Measurements from ENCODE around the gene NFIB. TPM values are rescaled to one million over a fixed set of nuclear protein-coding genes. Genes with fewer than 3 reads are reported as not detected.
A peak's percentile ranks its signal among the peaks of the same experiment; 100 is the strongest.

NFIB gene
- total and polyA plus RNA-seq, 2 experiments from 2014 or later: 15.2 to 27.3 TPM

DNA sequence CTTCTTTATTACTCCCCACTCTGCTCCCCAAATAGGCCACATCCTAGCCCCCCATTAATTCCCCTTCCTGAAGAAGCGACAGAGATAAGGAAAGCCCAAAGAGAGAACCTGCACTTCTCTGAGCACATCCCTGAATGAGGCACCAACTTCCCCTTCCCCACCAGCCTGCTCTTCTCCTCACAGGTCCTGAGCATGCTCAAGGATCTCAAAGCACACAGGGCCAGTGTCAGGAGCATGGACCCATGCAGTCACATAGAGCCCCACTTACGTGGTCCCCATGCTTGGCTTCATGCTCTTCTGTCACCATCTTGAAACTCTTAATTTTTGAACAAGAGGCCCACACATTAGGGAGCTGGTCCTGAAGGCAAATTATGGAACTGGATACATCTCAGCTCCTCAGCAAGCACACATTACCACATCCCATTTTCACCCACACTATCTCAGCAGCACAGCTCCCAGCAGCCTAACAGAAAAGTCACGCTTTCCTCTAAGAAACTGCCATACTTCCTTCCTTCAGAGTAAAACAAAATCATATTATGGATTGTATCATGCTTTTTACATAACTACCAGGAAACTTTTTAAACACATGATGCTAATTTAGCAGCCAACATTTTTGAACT, 99.8 kb downstream of the NFIB start:
- DNase-seq (ENCODE audit: low spot score): no peak
- WGBS (ENCODE audit: low lambda C conversion rate, missing lambda C conversion rate): 95% methylated on average over 3 of the region's 3 CpGs
- no peak overlapping the region for H2AFZ ChIP-seq
- H3K27ac ChIP-seq: no peak overlapping the region
- H3K9me2 ChIP-seq (replicated peaks; ENCODE audit: insufficient read depth): no peaks in the 10 kb centered on the region
- H4K20me1 ChIP-seq (ENCODE audit: insufficient read depth, poor library complexity, severe bottlenecking): peaks cover 25% of the 10 kb centered on the region
- no peak overlapping the region for H3K4me2 ChIP-seq
- TF ChIP-seq EZH2 (IDR thresholded peaks at IDR 0.05; ENCODE audit: borderline replicate concordance) (no peak), EZH2phosphoT487 (IDR thresholded peaks at IDR 0.05; ENCODE audit: low read depth, severe bottlenecking, unreplicated experiment) (no peak)
- TF ChIP-seq, protein P1, sequence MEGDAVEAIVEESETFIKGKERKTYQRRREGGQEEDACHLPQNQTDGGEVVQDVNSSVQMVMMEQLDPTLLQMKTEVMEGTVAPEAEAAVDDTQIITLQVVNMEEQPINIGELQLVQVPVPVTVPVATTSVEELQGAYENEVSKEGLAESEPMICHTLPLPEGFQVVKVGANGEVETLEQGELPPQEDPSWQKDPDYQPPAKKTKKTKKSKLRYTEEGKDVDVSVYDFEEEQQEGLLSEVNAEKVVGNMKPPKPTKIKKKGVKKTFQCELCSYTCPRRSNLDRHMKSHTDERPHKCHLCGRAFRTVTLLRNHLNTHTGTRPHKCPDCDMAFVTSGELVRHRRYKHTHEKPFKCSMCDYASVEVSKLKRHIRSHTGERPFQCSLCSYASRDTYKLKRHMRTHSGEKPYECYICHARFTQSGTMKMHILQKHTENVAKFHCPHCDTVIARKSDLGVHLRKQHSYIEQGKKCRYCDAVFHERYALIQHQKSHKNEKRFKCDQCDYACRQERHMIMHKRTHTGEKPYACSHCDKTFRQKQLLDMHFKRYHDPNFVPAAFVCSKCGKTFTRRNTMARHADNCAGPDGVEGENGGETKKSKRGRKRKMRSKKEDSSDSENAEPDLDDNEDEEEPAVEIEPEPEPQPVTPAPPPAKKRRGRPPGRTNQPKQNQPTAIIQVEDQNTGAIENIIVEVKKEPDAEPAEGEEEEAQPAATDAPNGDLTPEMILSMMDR (IDR thresholded peaks at IDR 0.05; ENCODE audit: poor library complexity): no peak
- H3K79me2 ChIP-seq: peaks cover 53% of the 10 kb centered on the region
- no peak overlapping the region for H3K4me3 ChIP-seq
- H3K27me3 ChIP-seq: no peaks in the 10 kb centered on the region
- no peaks in the 10 kb centered on the region for H3K36me3 ChIP-seq (replicated peaks; ENCODE audit: insufficient read depth, low read depth)
- H3K4me1 ChIP-seq (ENCODE audit: insufficient read depth): peaks cover under 1% of the 10 kb centered on the region
- no peaks in the 10 kb centered on the region for H3K9me3 ChIP-seq (ENCODE audit: low read depth)

DNA sequence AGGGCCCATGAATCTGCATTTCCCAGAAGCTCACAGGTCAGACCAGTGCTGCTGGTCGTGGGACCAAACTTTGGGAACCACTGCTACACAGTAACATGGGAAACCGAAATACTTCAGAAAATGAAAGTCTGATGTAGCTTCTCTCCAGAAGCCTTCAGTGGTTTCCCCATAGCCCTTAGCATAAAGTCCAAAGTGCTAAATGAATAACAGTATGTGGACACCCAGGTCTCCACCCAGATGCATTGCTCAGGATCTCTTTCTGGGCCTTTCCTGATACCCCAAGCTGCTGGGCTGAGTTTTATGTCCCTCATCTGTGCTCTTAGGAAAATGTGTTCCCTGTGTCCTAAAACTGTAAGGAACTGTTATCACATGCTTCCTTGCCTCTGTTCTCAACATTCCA, 100.4 kb downstream of the NFIB start:
- Histone ChIP-seq H3K4me3 (no peak overlapping the region), H3K36me3 (replicated peaks; ENCODE audit: insufficient read depth, low read depth) (no peaks in the 10 kb centered on the region), H2AFZ (no peak overlapping the region), H3K9me3 (ENCODE audit: low read depth) (no peaks in the 10 kb centered on the region), H4K20me1 (ENCODE audit: insufficient read depth, poor library complexity, severe bottlenecking) (peaks cover 23% of the 10 kb centered on the region), H3K4me2 (peak overlapping the region; percentile 36), H3K9me2 (replicated peaks; ENCODE audit: insufficient read depth) (no peaks in the 10 kb centered on the region), H3K27me3 (no peaks in the 10 kb centered on the region), H3K79me2 (peaks cover 54% of the 10 kb centered on the region), H3K4me1 (ENCODE audit: insufficient read depth) (peaks cover 5% of the 10 kb centered on the region), H3K27ac (no peak overlapping the region)
- WGBS (ENCODE audit: low lambda C conversion rate, missing lambda C conversion rate): 88% methylated on average over 2 of the region's 2 CpGs
- DNase-seq (ENCODE audit: low spot score): no peak
- TF ChIP-seq EZH2 (IDR thresholded peaks at IDR 0.05; ENCODE audit: borderline replicate concordance): no peak
- TF ChIP-seq EZH2phosphoT487 (IDR thresholded peaks at IDR 0.05; ENCODE audit: low read depth, severe bottlenecking, unreplicated experiment): no peak
- TF ChIP-seq, protein P1 (IDR thresholded peaks at IDR 0.05; ENCODE audit: poor library complexity): no peak

DNA sequence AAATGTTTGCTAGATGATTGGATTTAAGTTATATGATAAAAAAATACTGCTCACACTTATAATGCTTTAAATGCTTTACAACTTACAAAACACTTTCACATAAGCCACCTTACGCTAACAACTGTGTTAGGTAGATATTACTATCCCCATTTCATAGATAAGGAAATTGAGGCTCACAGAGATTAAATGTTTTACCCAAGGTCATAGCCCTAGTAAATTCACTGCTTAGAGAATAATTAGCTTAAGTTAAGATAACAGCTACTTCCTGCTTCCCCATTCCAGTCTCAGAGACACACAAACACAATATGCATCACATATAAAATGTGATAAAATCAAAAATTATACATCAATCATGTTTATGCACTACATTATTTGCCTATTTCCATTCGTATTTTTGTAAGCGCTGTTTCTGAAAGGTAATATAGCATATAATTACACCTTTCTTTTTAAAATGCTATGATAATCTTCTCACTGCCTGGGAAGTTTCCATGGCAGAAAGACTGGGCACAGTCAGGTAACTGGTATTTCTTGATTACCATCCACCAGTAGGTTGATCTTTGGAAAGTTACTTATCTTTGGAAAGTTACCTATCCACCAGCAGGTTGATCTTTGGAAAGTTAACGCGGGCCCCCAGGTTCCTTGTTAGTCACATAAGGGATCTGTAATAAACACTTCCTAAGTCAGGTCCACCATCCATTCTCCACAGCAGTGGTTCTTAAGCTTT, 101.1 kb downstream of the NFIB start:
- H3K36me3 ChIP-seq (replicated peaks; ENCODE audit: insufficient read depth, low read depth): no peaks in the 10 kb centered on the region
- H3K9me2 ChIP-seq (replicated peaks; ENCODE audit: insufficient read depth): no peaks in the 10 kb centered on the region
- H3K79me2 ChIP-seq: peaks cover 59% of the 10 kb centered on the region
- no peak overlapping the region for H3K27ac ChIP-seq
- H2AFZ ChIP-seq: no peak overlapping the region
- no peak overlapping the region for H3K4me3 ChIP-seq
- H4K20me1 ChIP-seq (ENCODE audit: insufficient read depth, poor library complexity, severe bottlenecking): peaks cover 25% of the 10 kb centered on the region
- peaks cover 5% of the 10 kb centered on the region for H3K4me1 ChIP-seq (ENCODE audit: insufficient read depth)
- H3K4me2 ChIP-seq: peak overlapping the region; percentile 36
- H3K27me3 ChIP-seq: no peaks in the 10 kb centered on the region
- TF ChIP-seq EZH2 (IDR thresholded peaks at IDR 0.05; ENCODE audit: borderline replicate concordance) (no peak), EZH2phosphoT487 (IDR thresholded peaks at IDR 0.05; ENCODE audit: low read depth, severe bottlenecking, unreplicated experiment) (no peak)
- TF ChIP-seq, protein P1 (IDR thresholded peaks at IDR 0.05; ENCODE audit: poor library complexity): no peak
- WGBS (ENCODE audit: low lambda C conversion rate, missing lambda C conversion rate): 88% methylated on average over 5 of the region's 5 CpGs
- no peaks in the 10 kb centered on the region for H3K9me3 ChIP-seq (ENCODE audit: low read depth)
- no peak for DNase-seq (ENCODE audit: low spot score)

Data from hepatocyte (in vitro differentiated cells).